NB4 (cell line): ENCODE data around the gene COQ4.

ENCODE experiments used
- CTCF ChIP-seq: IDR thresholded peaks from one replicate; pipeline ENCODE4 v1.5.1; 2012; ENCODE audit warnings: low read depth, low read length
- MAX ChIP-seq: IDR thresholded peaks from 2 replicates; pipeline ENCODE4 v1.6.1; 2011; ENCODE audit warnings: low read depth, low read length
- MYC ChIP-seq: IDR thresholded peaks from 2 replicates; pipeline ENCODE4 v1.6.1; 2011; ENCODE audit warnings: low read depth, low read length
- POLR2A ChIP-seq: IDR thresholded peaks from 2 replicates; pipeline ENCODE4 v1.6.1; 2011; ENCODE audit warnings: mild to moderate bottlenecking; ENCODE audit not compliant: insufficient read length; ENCODE audit errors: extremely low read depth

GRCh38 chr9:128321879-128322403 lies 698 bp upstream of the COQ4 start:
- TF ChIP-seq CTCF, result no peak
- TF ChIP-seq POLR2A, result no peak
- no peak for TF ChIP-seq MYC
- no peak for TF ChIP-seq MAX
